H1 (cell line): Measurements from ENCODE around the gene RAB11FIP3. TPM values are rescaled to one million over a fixed set of nuclear protein-coding genes. Genes with fewer than 3 reads are reported as not detected.

Source experiments
- BACH1 ChIP-seq: IDR thresholded peaks from 2 replicates; pipeline ENCODE4 v1.6.1; 2012; ENCODE audit warnings: low read length, improper control_type of control experiment
- HDAC2 ChIP-seq, 2 experiments: fragments of 300-600 bp in 1 of 2; sonication (generic) in 1 of 2; IDR thresholded peaks; 2 replicates each; pipeline ENCODE4 v1.6.1; 2011 to 2012; ENCODE audit warnings: low read depth in 2 of 2, low read length in 2 of 2, mild to moderate bottlenecking in 2 of 2, moderate library complexity in 2 of 2, borderline replicate concordance in 1 of 2, inconsistent platforms in 1 of 2
- NANOG ChIP-seq: IDR thresholded peaks from 2 replicates; pipeline ENCODE4 v1.6.1; 2011; ENCODE audit warnings: low read length, low read depth, mild to moderate bottlenecking, inconsistent platforms; ENCODE audit not compliant: insufficient read depth, poor library complexity, severe bottlenecking
- NRF1 ChIP-seq: IDR thresholded peaks from 2 replicates; pipeline ENCODE4 v1.6.1; 2011; ENCODE audit warnings: mild to moderate bottlenecking, low read depth, low read length, improper control_type of control experiment
- TEAD4 ChIP-seq: IDR thresholded peaks from 2 replicates; pipeline ENCODE4 v1.6.1; 2012; ENCODE audit warnings: low read depth, low read length, inconsistent platforms, mixed read lengths
- polyA plus RNA-seq, 7 experiments: library from polyadenylated mRNA; depleted of rRNA in 3 of 7; stranded (reverse) in 5 of 7; unstranded in 2 of 7; fragments of >200 nt in 5 of 7; fragments of 200-250 nt in 2 of 7; gene quantifications; 1 replicate in 5 of 7; 2 replicates in 1 of 7; 4 replicates in 1 of 7; pipeline versions ENCODE4 v1.2.1 to v1.2.3, GENCODE V29; 2011 to 2013; ENCODE audit warnings: missing spikeins in 2 of 7, mixed read lengths in 2 of 7
- total RNA-seq: library from RNA; stranded (reverse); fragmentation: NEBNext Ultra II Directional; extraction: Animal tissue kit (Norgen Biotek cat#: 25700); gene quantifications from 2 replicates; pipeline ENCODE4 v1.2.1, GENCODE V29; 2021
- TF ChIP-seq, protein P1 (sequence below), 3 experiments: IDR thresholded peaks; 1 replicate in 2 of 3; 2 replicates in 1 of 3; pipeline versions ENCODE4 v1.5.1 to v1.6.1; 2011; ENCODE audit warnings: low read length in 3 of 3, mild to moderate bottlenecking in 3 of 3, inconsistent platforms in 2 of 3, low read depth in 1 of 3, moderate library complexity in 1 of 3; ENCODE audit not compliant: insufficient read depth in 1 of 3; ENCODE audit errors: control extremely low read depth in 1 of 3

RAB11FIP3 gene
- total and polyA plus RNA-seq, 2 of the 8 experiments (the other 6 are each of a cell fraction or from before 2014, with no cell fraction given), result 9.3 to 35.2 TPM

DNA sequence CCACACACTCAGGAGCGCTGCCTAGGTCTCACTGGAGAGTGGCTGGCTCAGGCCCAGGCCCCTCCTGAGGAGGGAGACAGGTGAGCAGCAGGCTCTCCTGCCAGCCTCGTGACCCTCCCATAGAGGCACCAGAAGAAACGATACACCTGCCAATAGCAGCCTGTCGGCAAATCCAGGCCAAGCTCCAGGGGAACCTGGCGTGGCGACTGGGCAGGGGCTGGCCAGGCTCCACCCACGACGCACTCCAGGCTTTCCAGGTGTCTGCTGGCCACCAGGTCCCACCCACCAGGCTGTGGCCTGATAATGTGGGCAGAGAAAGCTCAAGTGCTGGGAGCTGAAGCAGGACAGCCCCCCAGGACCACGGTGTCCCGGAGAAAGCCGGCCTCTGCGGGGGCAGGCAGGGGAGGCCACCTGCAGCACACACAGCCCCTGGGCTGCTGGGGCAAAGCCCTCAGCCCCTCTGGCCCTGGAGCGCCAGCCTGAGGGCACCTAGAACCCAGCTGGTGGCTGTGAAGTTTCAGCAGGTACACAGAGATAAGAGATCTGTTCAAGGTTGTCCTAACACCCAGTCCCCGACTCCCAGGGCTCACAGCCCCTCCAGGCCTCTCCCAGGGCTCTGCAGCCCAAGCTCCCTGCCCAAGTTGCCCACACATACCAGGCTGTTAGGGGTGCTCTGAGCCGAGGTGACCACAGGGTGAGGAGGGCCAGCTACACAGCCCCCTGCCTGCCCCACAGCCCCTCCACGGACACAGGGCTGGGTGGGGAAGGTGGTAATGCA lies 46.1 kb upstream of the RAB11FIP3 start (continued):
- no peak for TF ChIP-seq TEAD4
- TF ChIP-seq, protein P1, sequence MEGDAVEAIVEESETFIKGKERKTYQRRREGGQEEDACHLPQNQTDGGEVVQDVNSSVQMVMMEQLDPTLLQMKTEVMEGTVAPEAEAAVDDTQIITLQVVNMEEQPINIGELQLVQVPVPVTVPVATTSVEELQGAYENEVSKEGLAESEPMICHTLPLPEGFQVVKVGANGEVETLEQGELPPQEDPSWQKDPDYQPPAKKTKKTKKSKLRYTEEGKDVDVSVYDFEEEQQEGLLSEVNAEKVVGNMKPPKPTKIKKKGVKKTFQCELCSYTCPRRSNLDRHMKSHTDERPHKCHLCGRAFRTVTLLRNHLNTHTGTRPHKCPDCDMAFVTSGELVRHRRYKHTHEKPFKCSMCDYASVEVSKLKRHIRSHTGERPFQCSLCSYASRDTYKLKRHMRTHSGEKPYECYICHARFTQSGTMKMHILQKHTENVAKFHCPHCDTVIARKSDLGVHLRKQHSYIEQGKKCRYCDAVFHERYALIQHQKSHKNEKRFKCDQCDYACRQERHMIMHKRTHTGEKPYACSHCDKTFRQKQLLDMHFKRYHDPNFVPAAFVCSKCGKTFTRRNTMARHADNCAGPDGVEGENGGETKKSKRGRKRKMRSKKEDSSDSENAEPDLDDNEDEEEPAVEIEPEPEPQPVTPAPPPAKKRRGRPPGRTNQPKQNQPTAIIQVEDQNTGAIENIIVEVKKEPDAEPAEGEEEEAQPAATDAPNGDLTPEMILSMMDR (IDR thresholded peaks at IDR 0.05; ENCODE audit: control extremely low read depth in 1 of 3, insufficient read depth in 1 of 3, low read depth in 1 of 3, low read length in 3 of 3), result no peak
- no peak for TF ChIP-seq HDAC2 (IDR thresholded peaks at IDR 0.05; ENCODE audit: borderline replicate concordance in 1 of 2, low read depth in 2 of 2, low read length in 2 of 2)
- TF ChIP-seq NANOG, result no peak
- no peak for TF ChIP-seq NRF1
- no peak for TF ChIP-seq BACH1
